SK-N-SH (cell line): Measurements from ENCODE around the gene DDAH1. TPM values are rescaled to one million over a fixed set of nuclear protein-coding genes. Genes with fewer than 3 reads are reported as not detected.

Experiments used
- CTCF ChIA-PET: fragments of 300-600, 350-600 bp; formaldehyde crosslinking; extraction: SDS; loops from one replicate; lab custom pipeline; 2021; lab: Yijun Ruan, JAX
- POLR2A ChIA-PET: fragments of 350-600 bp; sonication (Branson Sonifier 250); formaldehyde crosslinking; extraction: SDS; loops from one replicate; lab custom pipeline; 2020; ENCODE audit warnings: antibody characterized with exemption, inconsistent platforms; lab: Yijun Ruan, JAX
- DNase-seq: peaks from one replicate; pipeline ENCODE4 v3.0.0; 2012
- H2AFZ ChIP-seq: fragments of 200-600 bp; sonication (generic); 2 replicates; pipeline ENCODE4 v1.8.1; 2016; ENCODE audit warnings: antibody characterized with exemption, mild to moderate bottlenecking, low read depth
- H3F3A ChIP-seq: fragments of 200-600 bp; sonication (generic); replicated peaks from 2 replicates; pipeline ENCODE3; 2016; ENCODE audit warnings: antibody characterized with exemption, mild to moderate bottlenecking; ENCODE audit not compliant: insufficient read depth
- H3K27ac ChIP-seq, 2 experiments: fragments of 200-500 bp in 1 of 2; fragments of 200-600 bp in 1 of 2; sonication (Bioruptor generic) in 1 of 2; sonication (generic), shearing (Covaris generic) in 1 of 2; 2 replicates each; pipeline versions ENCODE4 v1.5.1 to v1.6.1; 2014 to 2016; ENCODE audit warnings: low read depth in 2 of 2, inconsistent platforms in 1 of 2, low read length in 1 of 2, mild to moderate bottlenecking in 1 of 2, mixed read lengths in 1 of 2
- H3K27me3 ChIP-seq: fragments of 200-600 bp; sonication (generic), shearing (Covaris generic); 2 replicates; pipeline ENCODE4 v1.6.1; 2016; ENCODE audit warnings: mixed run types; ENCODE audit not compliant: insufficient read depth
- H3K36me3 ChIP-seq, 2 experiments: fragments of 200-500 bp in 1 of 2; fragments of 200-600 bp in 1 of 2; sonication (Bioruptor generic) in 1 of 2; sonication (generic) in 1 of 2; replicated peaks in 1 of 2; 2 replicates each; pipeline versions ENCODE3 to v1.5.1; 2014 to 2016; ENCODE audit warnings: low read length in 1 of 2, mild to moderate bottlenecking in 1 of 2; ENCODE audit not compliant: insufficient read depth in 2 of 2, control insufficient read depth in 1 of 2
- H3K4me1 ChIP-seq, 2 experiments: fragments of 200-500 bp in 1 of 2; fragments of 200-600 bp in 1 of 2; sonication (Bioruptor generic) in 1 of 2; sonication (generic), shearing (Covaris generic) in 1 of 2; 2 replicates each; pipeline versions ENCODE4 v1.5.1 to v1.6.1; 2014 to 2016; ENCODE audit warnings: low read depth in 1 of 2, low read length in 1 of 2, mixed run types in 1 of 2; ENCODE audit not compliant: insufficient read depth in 2 of 2, control insufficient read depth in 1 of 2
- H3K4me2 ChIP-seq: fragments of 200-600 bp; sonication (generic), shearing (Covaris generic); 2 replicates; pipeline ENCODE4 v1.6.1; 2017; ENCODE audit warnings: mixed run types
- H3K4me3 ChIP-seq, 2 experiments: fragments of 200-500 bp in 1 of 2; fragments of 200-600 bp in 1 of 2; sonication (Bioruptor generic) in 1 of 2; sonication (generic), shearing (Covaris generic) in 1 of 2; 2 replicates each; pipeline versions ENCODE4 v1.5.1 to v1.8.1; 2014 to 2016; ENCODE audit warnings: low read depth in 2 of 2, inconsistent platforms in 1 of 2, low read length in 1 of 2, mild to moderate bottlenecking in 1 of 2, mixed read lengths in 1 of 2, moderate library complexity in 1 of 2
- H3K79me2 ChIP-seq: fragments of 200-600 bp; sonication (generic); 2 replicates; pipeline ENCODE4 v1.8.1; 2017; ENCODE audit warnings: mild to moderate bottlenecking; ENCODE audit not compliant: insufficient read depth
- H3K9ac ChIP-seq: fragments of 200-600 bp; sonication (generic); 2 replicates; pipeline ENCODE4 v1.6.1; 2017; ENCODE audit warnings: mixed run types
- H3K9me2 ChIP-seq: fragments of 200-600 bp; sonication (generic); 2 replicates; pipeline ENCODE4 v1.6.1; 2017; ENCODE audit warnings: mixed run types
- H3K9me3 ChIP-seq: fragments of 200-600 bp; sonication (generic); 2 replicates; pipeline ENCODE4 v1.6.1; 2017; ENCODE audit warnings: mixed run types, mild to moderate bottlenecking, moderate library complexity
- H4K20me1 ChIP-seq: fragments of 200-600 bp; sonication (generic); 2 replicates; pipeline ENCODE4 v1.6.1; 2017; ENCODE audit warnings: mild to moderate bottlenecking, mixed run types; ENCODE audit not compliant: insufficient read depth
- CTCF ChIP-seq: fragments of 200-600 bp; sonication (generic); IDR thresholded peaks from 2 replicates; pipeline ENCODE4 v1.6.1; 2017; ENCODE audit warnings: antibody characterized with exemption, mild to moderate bottlenecking, moderate library complexity
- EP300 ChIP-seq, 2 experiments: IDR thresholded peaks; 2 replicates each; pipeline versions ENCODE4 v1.4.0 to v1.6.1; 2012; ENCODE audit warnings: borderline replicate concordance in 1 of 2, low read depth in 1 of 2, low read length in 1 of 2
- FOXJ3 ChIP-seq: sonication (generic); formaldehyde crosslinking; IDR thresholded peaks from 2 replicates; pipeline ENCODE4 v1.5.1; 2020; ENCODE audit warnings: mild to moderate bottlenecking, missing genetic modification reagents
- GATA2 ChIP-seq: sonication (generic); formaldehyde crosslinking; IDR thresholded peaks from 2 replicates; pipeline ENCODE4 v1.5.0; 2020; ENCODE audit warnings: mild to moderate bottlenecking, missing genetic modification reagents
- IRF3 ChIP-seq: fragments of 150-350 bp; IDR thresholded peaks from 2 replicates; pipeline ENCODE4 v1.6.1; 2016; ENCODE audit warnings: mild to moderate bottlenecking, low read depth, low read length
- JUND ChIP-seq: IDR thresholded peaks from 2 replicates; pipeline ENCODE4 v1.4.0; 2012
- MAX ChIP-seq: IDR thresholded peaks from 2 replicates; pipeline ENCODE4 v1.4.0; 2012; ENCODE audit warnings: low read depth
- NFIC ChIP-seq: IDR thresholded peaks from 2 replicates; pipeline ENCODE4 v1.4.0; 2012; ENCODE audit warnings: borderline replicate concordance
- PBX3 ChIP-seq: IDR thresholded peaks from 2 replicates; pipeline ENCODE4; 2012
- RAD21 ChIP-seq: IDR thresholded peaks from 2 replicates; pipeline ENCODE4 v1.6.1; 2012; ENCODE audit warnings: mild to moderate bottlenecking, low read length
- RCOR1 ChIP-seq: fragments of 150-350 bp; IDR thresholded peaks from 2 replicates; pipeline ENCODE4 v1.6.1; 2017; ENCODE audit warnings: antibody characterized with exemption, low read length
- SIN3A ChIP-seq: IDR thresholded peaks from 2 replicates; pipeline ENCODE4 v1.6.1; 2012; ENCODE audit warnings: low read depth, mild to moderate bottlenecking, low read length, moderate library complexity, borderline replicate concordance
- SMC3 ChIP-seq: IDR thresholded peaks from 2 replicates; pipeline ENCODE4 v1.6.1; 2012; ENCODE audit warnings: low read depth, low read length, improper control_type of control experiment
- TEAD4 ChIP-seq: IDR thresholded peaks from 2 replicates; pipeline ENCODE4 v1.4.0; 2012; ENCODE audit warnings: mild to moderate bottlenecking, borderline replicate concordance; ENCODE audit not compliant: insufficient read depth
- USF2 ChIP-seq: fragments of 150-350 bp; IDR thresholded peaks from 2 replicates; pipeline ENCODE4 v1.6.1; 2017; ENCODE audit warnings: antibody characterized with exemption, low read length, low read depth, borderline replicate concordance
- WGBS: methylation state at CpG from one replicate; pipeline ENCODE4 v1.1.6; 2017; ENCODE audit warnings: low lambda C conversion rate; 5-methylcytosine and 5-hydroxymethylcytosine counted together
- polyA plus RNA-seq, 3 experiments: library from polyadenylated mRNA; depleted of rRNA; stranded (reverse); fragments of >200 nt; gene quantifications; 2 replicates each; pipeline ENCODE4 v1.2.3, GENCODE V29; 2012

DDAH1 gene
- polyA plus RNA-seq, 1 of the 3 experiments (the other 2 are of a cell fraction) = 64.3 TPM

- Histone ChIP-seq H3K4me1 (peaks cover 9 to 16% of the 10 kb centered on the region in 2 experiments), H3K4me3 (no peak overlapping the region), H3K27ac (no peak overlapping the region; a peak in 1 of 4 replicates), H3K9me3 (peaks cover 8% of the 10 kb centered on the region; the same call in 1 of the 2 replicates), H4K20me1 (no peaks in the 10 kb centered on the region), H3K9me2 (no peaks in the 10 kb centered on the region), H3K4me2 (no peak overlapping the region), H3K36me3 (peaks cover 0 to 23% of the 10 kb centered on the region in 2 experiments), H3F3A (peaks cover 40% of the 10 kb centered on the region)
- CTCF ChIA-PET = interaction anchor here (0.6 to 5.2 kb wide), 11 partner anchors 14 to 516 kb away, joined by 3 to 35 read pairs (median 5); partner anchors contain the start of gene DDAH1
- POLR2A ChIA-PET = interaction anchor here (1.2 kb wide), 1 partner anchor 38 kb away, joined by 3 read pairs; no protein-coding TSS in a partner anchor
- no peak for DNase-seq
- no peak for TF ChIP-seq GATA2 (CRISPR knock-in tag)
- no peak for TF ChIP-seq CTCF
- TF ChIP-seq SIN3A = no peak
- TF ChIP-seq FOXJ3 (CRISPR knock-in tag) = no peak
- no peak for TF ChIP-seq MAX
- no peak for TF ChIP-seq RCOR1
- TF ChIP-seq JUND = no peak
- no peak for TF ChIP-seq PBX3
- TF ChIP-seq SMC3 = no peak
- no peak for TF ChIP-seq TEAD4
- TF ChIP-seq USF2 = no peak
- TF ChIP-seq IRF3 = no peak
- no peak for TF ChIP-seq EP300 (IDR thresholded peaks at IDR 0.05; ENCODE audit: borderline replicate concordance in 1 of 2, low read depth in 1 of 2, low read length in 1 of 2)
- no peak for TF ChIP-seq NFIC
- TF ChIP-seq RAD21 = no peak
- TF ChIP-seq, all 33 proteins: peak for 0
- H3K27me3 ChIP-seq = no peaks in the 10 kb centered on the region
- no peak overlapping the region for H3K9ac ChIP-seq
- H2AFZ ChIP-seq = no peak overlapping the region
- H3K79me2 ChIP-seq = peaks cover 97% of the 10 kb centered on the region
- 95% methylated on average over 4 of the region's 4 CpGs for WGBS
Measured at GRCh38 chr1:85502171-85502570, 37.2 kb upstream of the DDAH1 start.
